Measurements from ENCODE around the gene TMED1.

Gene TMED1

DNA sequence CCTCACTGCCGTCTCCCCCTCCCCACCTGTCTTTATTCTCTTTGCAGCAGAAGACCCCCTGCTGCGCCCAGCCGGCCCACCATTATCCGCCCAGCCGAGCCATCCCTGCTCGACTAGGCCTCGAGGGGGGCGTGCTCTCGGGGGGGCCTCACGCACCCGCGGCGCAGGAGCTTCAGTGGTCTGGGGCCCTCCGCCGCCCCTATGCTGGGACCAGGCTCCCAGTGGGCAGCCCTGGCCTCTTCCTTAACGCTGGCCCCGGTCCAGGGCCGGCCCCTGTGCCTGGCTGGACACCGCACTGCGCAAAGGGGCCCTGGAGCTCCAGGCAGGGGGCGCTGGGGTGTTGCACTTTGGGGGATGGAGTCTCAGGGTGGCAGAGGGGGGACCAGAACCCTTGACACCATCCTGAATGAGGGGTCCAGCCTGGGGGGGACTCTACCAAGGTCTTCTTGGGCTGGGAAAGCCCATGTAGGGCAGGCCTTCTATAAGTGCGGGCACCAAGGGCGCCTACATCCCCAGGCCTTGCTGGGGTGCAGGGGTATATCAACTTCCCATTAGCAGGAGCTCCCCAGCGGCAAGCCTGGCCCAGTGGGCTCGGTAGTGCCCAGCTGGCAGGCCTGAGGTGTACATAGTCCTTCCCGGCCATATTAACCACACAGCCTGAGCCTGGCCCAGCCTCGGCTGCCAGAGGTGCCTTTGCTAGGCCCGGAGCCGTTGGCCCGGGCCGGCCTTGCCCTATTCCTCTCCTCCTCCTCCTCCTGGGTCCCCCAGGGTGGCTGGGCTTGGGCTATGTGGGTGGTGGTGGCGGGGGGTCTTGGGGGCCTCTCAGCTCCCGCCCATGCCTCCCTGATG is 4.9 kb downstream of the TMED1 start:
- Mint-ChIP-seq H3K4me1 (peaks cover 4% of the 10 kb centered on the region), H3K27ac (no peak overlapping the region), H3K36me3 (peaks cover 8% of the 10 kb centered on the region), H3K9me3 (peaks cover 1% of the 10 kb centered on the region), H3K4me3 (no peak overlapping the region), H3K27me3 (no peaks in the 10 kb centered on the region)
- DNase-seq (ENCODE audit: low spot score in 2 of 2) (no peak), ATAC-seq (ENCODE audit: low read depth) (no peak)

GRCh38 chr19:10830370-10830769 is 5.6 kb downstream of the TMED1 start:
- Mint-ChIP-seq H3K9me3 (no peaks in the 10 kb centered on the region), H3K4me3 (no peak overlapping the region), H3K27me3 (no peaks in the 10 kb centered on the region), H3K36me3 (peaks cover 10% of the 10 kb centered on the region), H3K4me1 (peaks cover under 1% of the 10 kb centered on the region), H3K27ac (no peak overlapping the region)
- DNase-seq (ENCODE audit: low spot score in 2 of 2) (no peak), ATAC-seq (ENCODE audit: low read depth) (no peak)

DNA sequence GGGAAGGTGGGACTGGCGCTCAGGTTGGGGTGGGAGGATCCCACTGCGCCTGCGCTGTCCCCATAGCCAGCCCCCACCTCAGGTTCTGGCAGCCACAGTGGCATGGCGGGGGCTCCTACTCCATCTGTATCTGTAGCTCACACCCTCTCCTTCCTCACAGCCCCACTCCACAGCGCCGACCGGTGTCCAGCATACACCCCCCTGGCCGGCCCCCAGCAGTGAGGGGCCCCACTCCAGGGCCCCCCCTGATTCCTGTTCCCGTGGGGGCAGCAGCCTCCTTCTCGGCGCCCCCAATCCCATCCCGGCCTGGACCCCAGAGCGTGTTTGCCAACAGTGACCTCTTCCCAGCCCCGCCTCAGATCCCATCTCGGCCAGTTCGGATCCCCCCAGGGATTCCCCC is 6.0 kb downstream of the TMED1 start:
- H3K4me3 Mint-ChIP-seq, result no peak overlapping the region
- DNase-seq (ENCODE audit: low spot score in 2 of 2), result no peak
- no peaks in the 10 kb centered on the region for H3K9me3 Mint-ChIP-seq
- H3K4me1 Mint-ChIP-seq, result no peaks in the 10 kb centered on the region
- no peak for ATAC-seq (ENCODE audit: low read depth)
- H3K27ac Mint-ChIP-seq, result no peak overlapping the region
- H3K27me3 Mint-ChIP-seq, result no peaks in the 10 kb centered on the region
- H3K36me3 Mint-ChIP-seq, result peaks cover 12% of the 10 kb centered on the region

- Mint-ChIP-seq H3K27ac (no peak overlapping the region), H3K36me3 (peaks cover 12% of the 10 kb centered on the region), H3K4me3 (no peak overlapping the region), H3K9me3 (no peaks in the 10 kb centered on the region), H3K4me1 (no peaks in the 10 kb centered on the region), H3K27me3 (no peaks in the 10 kb centered on the region)
- DNase-seq (ENCODE audit: low spot score in 2 of 2), result no peak
- ATAC-seq (ENCODE audit: low read depth), result peak; percentile 24
Measured at GRCh38 chr19:10828981-10829821, 6.8 kb downstream of the TMED1 start.

DNA sequence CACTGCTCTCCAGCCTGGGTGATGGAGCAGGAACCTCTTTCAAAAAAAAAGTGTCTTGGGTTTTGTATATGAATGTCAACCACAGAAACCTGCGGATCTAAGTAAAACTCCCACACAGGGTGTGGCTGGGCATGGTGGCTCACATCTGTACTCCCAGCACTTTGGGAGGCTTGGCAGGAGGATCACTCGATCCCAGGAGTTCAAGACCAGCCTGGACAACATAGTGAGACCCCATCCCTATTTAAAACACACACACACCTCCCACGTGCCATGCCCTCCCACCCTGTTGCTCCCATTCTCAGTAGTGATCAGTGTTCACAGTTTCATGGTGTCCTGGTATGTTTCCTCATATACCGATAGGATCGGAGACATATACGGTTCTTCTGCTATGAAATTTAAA is 9.2 kb downstream of the TMED1 start:
- ATAC-seq (ENCODE audit: low read depth), result no peak
- Mint-ChIP-seq H3K4me3 (no peak overlapping the region), H3K36me3 (peaks cover 9% of the 10 kb centered on the region), H3K27ac (no peak overlapping the region), H3K9me3 (no peaks in the 10 kb centered on the region), H3K27me3 (no peaks in the 10 kb centered on the region), H3K4me1 (no peaks in the 10 kb centered on the region)
- DNase-seq (ENCODE audit: low spot score in 2 of 2), result no peak

DNA sequence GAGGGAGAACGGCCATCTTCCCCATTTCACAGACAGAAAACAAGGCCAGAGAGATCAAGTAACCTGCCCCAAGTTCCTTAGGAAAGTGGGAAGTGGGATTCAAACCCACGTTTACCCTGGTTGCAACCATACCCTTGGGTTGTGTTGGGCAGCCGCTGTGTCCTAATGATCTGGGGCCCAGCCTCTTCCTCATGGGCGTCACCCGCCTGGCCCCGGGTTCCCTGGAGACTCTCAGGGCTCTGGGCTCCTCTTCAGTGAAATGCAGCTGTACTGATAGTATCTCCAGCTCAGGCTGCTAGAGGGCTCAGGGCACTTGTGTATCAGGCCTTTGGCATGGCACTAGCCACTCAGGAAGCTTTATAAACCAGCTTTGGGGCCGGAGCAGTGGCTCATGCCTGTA is 9.8 kb downstream of the TMED1 start:
- no peaks in the 10 kb centered on the region for H3K27me3 Mint-ChIP-seq
- no peak for ATAC-seq (ENCODE audit: low read depth)
- H3K4me3 Mint-ChIP-seq, result no peak overlapping the region
- H3K4me1 Mint-ChIP-seq, result no peaks in the 10 kb centered on the region
- DNase-seq (ENCODE audit: low spot score in 2 of 2), result no peak
- no peak overlapping the region for H3K27ac Mint-ChIP-seq
- no peaks in the 10 kb centered on the region for H3K9me3 Mint-ChIP-seq
- peaks cover 9% of the 10 kb centered on the region for H3K36me3 Mint-ChIP-seq

GRCh38 chr19:10823690-10824089 is 12.3 kb downstream of the TMED1 start:
- Mint-ChIP-seq H3K4me1 (no peaks in the 10 kb centered on the region), H3K9me3 (no peaks in the 10 kb centered on the region), H3K36me3 (peaks cover 24% of the 10 kb centered on the region), H3K27me3 (no peaks in the 10 kb centered on the region), H3K27ac (no peak overlapping the region), H3K4me3 (no peak overlapping the region)
- ATAC-seq (ENCODE audit: low read depth), result no peak
- no peak for DNase-seq (ENCODE audit: low spot score in 2 of 2)

- H3K36me3 Mint-ChIP-seq, result peaks cover 15% of the 10 kb centered on the region
- H3K27ac Mint-ChIP-seq, result peak overlapping the region; percentile 62
- DNase-seq (ENCODE audit: low spot score in 2 of 2) (no peak), ATAC-seq (ENCODE audit: low read depth) (peak; percentile 41)
- no peak overlapping the region for H3K4me3 Mint-ChIP-seq
- H3K4me1 Mint-ChIP-seq, result no peaks in the 10 kb centered on the region
- H3K9me3 Mint-ChIP-seq, result no peaks in the 10 kb centered on the region
- no peaks in the 10 kb centered on the region for H3K27me3 Mint-ChIP-seq
Measured at GRCh38 chr19:10820173-10820572, 15.8 kb downstream of the TMED1 start.

GRCh38 chr19:10819124-10820060 is 16.6 kb downstream of the TMED1 start:
- H3K4me1 Mint-ChIP-seq, result no peaks in the 10 kb centered on the region
- H3K36me3 Mint-ChIP-seq, result peaks cover 18% of the 10 kb centered on the region
- H3K27me3 Mint-ChIP-seq, result no peaks in the 10 kb centered on the region
- DNase-seq (ENCODE audit: low spot score in 2 of 2), result no peak
- no peaks in the 10 kb centered on the region for H3K9me3 Mint-ChIP-seq
- H3K4me3 Mint-ChIP-seq, result no peak overlapping the region
- peak overlapping the region; percentile 62 for H3K27ac Mint-ChIP-seq
- no peak for ATAC-seq (ENCODE audit: low read depth)

DNA sequence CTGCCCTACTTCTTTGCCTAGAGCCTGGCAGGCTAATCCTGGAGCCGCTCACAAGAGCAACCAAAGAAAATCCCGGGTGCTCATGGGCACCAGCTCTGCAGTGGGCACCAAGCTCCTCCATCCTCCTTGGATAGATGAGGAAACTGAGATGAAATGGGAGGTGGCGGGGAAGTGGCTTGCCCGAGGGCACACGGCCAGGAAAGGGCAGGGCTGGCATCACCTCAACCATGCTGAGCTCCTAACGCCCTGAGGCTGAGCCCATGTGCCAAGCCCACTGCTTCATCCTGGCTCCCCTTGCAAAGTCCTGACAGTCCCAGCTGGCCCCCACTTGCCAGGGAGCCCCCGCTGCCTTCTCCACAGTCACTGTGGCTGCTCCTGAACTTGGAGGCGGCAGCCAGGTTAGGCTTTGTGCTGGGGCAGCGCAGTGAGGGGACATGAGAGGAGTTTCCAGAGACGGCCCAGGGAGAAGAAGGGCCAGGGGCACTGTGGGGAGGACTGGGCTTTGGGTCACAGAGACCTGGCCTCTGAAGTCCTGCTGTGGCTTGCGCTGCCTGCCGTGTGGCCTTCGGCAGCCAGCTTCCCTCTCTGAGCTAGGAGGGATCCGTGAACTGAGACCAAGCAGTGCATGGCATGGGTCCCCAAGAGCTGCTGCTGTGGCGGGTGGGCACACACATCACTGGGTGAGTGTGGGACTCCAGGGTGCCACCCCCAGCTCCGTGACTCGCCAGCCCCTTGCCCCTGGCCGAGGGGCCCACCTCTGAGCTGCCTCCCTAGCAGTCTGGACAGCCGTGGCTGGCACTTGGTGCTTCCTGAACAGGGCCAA is 17.5 kb downstream of the TMED1 start:
- Mint-ChIP-seq H3K27me3 (no peaks in the 10 kb centered on the region), H3K27ac (peak overlapping the region; percentile 64), H3K9me3 (no peaks in the 10 kb centered on the region), H3K36me3 (peaks cover 19% of the 10 kb centered on the region), H3K4me1 (no peaks in the 10 kb centered on the region), H3K4me3 (no peak overlapping the region)
- no peak for ATAC-seq (ENCODE audit: low read depth)
- DNase-seq (ENCODE audit: low spot score in 2 of 2), result no peak

GRCh38 chr19:10817291-10818038 is 18.5 kb downstream of the TMED1 start:
- Mint-ChIP-seq H3K4me1 (no peaks in the 10 kb centered on the region), H3K27me3 (no peaks in the 10 kb centered on the region), H3K27ac (no peak overlapping the region), H3K9me3 (no peaks in the 10 kb centered on the region), H3K36me3 (peaks cover 19% of the 10 kb centered on the region), H3K4me3 (no peak overlapping the region)
- ATAC-seq (ENCODE audit: low read depth) (no peak), DNase-seq (ENCODE audit: low spot score in 2 of 2) (no peak)

DNA sequence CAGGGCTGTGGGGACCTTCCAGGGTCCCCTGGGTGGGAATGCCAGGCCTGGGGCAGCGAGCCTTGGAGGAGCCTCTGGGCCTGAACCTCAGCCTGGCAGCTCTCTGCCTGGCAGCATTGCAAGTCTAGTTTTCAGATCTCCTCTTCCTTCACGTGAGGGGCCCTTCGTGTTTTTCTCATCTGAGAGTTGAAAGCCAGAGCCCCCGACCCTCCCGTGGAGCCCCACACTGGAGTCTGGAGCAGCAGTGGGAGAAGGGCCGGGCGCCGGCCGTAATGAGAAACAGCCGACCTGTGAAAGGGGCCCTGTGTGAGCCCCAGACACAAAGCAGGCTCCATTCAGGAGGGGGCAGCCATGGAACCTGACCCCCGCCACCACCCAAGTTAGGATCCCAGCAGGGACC is 19.3 kb downstream of the TMED1 start:
- no peaks in the 10 kb centered on the region for H3K27me3 Mint-ChIP-seq
- H3K4me3 Mint-ChIP-seq, result no peak overlapping the region
- H3K4me1 Mint-ChIP-seq, result no peaks in the 10 kb centered on the region
- ATAC-seq (ENCODE audit: low read depth) (no peak), DNase-seq (ENCODE audit: low spot score in 2 of 2) (no peak)
- peaks cover 19% of the 10 kb centered on the region for H3K36me3 Mint-ChIP-seq
- no peak overlapping the region for H3K27ac Mint-ChIP-seq
- H3K9me3 Mint-ChIP-seq, result no peaks in the 10 kb centered on the region

Measured in memory B cell (primary cell).